ENCODE data around the gene TINCR.

Gene TINCR

DNA sequence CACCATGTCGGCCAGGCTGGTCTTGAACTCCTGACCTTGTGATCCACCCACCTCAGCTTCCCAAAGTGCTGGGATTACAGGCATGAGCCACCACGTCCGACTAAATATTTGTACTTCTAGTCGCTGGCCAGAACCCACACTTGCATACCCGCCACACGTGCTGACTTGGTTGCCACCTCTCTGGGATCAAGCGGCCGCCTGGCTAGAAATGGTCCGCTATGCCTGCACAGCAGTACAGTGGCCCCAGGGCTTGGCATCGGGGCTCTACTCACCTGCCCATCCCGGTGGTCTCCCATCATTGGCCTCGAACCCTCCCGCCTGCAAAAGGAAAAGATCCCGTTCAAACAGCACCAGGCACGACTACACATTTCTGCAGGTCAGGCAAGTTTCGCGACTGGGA lies 23.7 kb upstream of the TINCR start:
- Histone ChIP-seq H3K36me3 (ENCODE audit: insufficient read depth, low read length) (peaks cover 98% of the 10 kb centered on the region), H3K9me2 (ENCODE audit: low read depth, low read length) (no peaks in the 10 kb centered on the region), H3K4me2 (ENCODE audit: low read length) (no peak overlapping the region), H2AFZ (ENCODE audit: low read length) (no peak overlapping the region), H4K20me1 (ENCODE audit: insufficient read depth, low read length) (no peaks in the 10 kb centered on the region), H3K27ac (ENCODE audit: low read depth, low read length, poor library complexity, severe bottlenecking) (no peak overlapping the region), H3K27me3 (ENCODE audit: insufficient read depth, low read length) (no peaks in the 10 kb centered on the region), H3K9me3 (ENCODE audit: low read length) (no peaks in the 10 kb centered on the region), H3K4me1 (ENCODE audit: insufficient read depth, low read length, severe bottlenecking) (no peaks in the 10 kb centered on the region), H3K4me3 (ENCODE audit: low read depth, low read length, poor library complexity, severe bottlenecking) (no peak overlapping the region), H3K79me2 (ENCODE audit: insufficient read depth, low read length) (no peaks in the 10 kb centered on the region), H3F3A (ENCODE audit: insufficient read depth, low read length) (no peaks in the 10 kb centered on the region), H3K9ac (ENCODE audit: low read length) (no peak overlapping the region)
- TF ChIP-seq, protein P1, sequence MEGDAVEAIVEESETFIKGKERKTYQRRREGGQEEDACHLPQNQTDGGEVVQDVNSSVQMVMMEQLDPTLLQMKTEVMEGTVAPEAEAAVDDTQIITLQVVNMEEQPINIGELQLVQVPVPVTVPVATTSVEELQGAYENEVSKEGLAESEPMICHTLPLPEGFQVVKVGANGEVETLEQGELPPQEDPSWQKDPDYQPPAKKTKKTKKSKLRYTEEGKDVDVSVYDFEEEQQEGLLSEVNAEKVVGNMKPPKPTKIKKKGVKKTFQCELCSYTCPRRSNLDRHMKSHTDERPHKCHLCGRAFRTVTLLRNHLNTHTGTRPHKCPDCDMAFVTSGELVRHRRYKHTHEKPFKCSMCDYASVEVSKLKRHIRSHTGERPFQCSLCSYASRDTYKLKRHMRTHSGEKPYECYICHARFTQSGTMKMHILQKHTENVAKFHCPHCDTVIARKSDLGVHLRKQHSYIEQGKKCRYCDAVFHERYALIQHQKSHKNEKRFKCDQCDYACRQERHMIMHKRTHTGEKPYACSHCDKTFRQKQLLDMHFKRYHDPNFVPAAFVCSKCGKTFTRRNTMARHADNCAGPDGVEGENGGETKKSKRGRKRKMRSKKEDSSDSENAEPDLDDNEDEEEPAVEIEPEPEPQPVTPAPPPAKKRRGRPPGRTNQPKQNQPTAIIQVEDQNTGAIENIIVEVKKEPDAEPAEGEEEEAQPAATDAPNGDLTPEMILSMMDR (IDR thresholded peaks at IDR 0.05; ENCODE audit: low read length): no peak
- no peak for TF ChIP-seq EZH2 (IDR thresholded peaks at IDR 0.05; ENCODE audit: borderline replicate concordance, low read length)

DNA sequence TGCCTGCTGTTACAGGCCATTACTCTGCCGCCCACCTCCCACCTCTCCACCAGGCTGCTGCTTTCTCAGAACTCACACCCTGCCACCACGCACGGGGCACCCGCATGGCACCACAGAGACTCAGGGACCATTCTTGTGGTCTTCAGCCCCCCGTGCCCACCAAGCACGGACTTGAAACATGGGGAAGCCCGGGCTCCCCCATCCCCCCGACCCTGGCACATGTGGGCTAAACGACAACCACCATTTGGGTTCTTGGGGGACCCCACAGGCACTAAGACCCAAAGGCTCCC lies 23.1 kb upstream of the TINCR start:
- no peak overlapping the region for H2AFZ ChIP-seq (ENCODE audit: low read length)
- H3F3A ChIP-seq (ENCODE audit: insufficient read depth, low read length): no peaks in the 10 kb centered on the region
- H4K20me1 ChIP-seq (ENCODE audit: insufficient read depth, low read length): no peaks in the 10 kb centered on the region
- H3K4me3 ChIP-seq (ENCODE audit: low read depth, low read length, poor library complexity, severe bottlenecking): no peak overlapping the region
- no peaks in the 10 kb centered on the region for H3K27me3 ChIP-seq (ENCODE audit: insufficient read depth, low read length)
- H3K27ac ChIP-seq (ENCODE audit: low read depth, low read length, poor library complexity, severe bottlenecking): no peak overlapping the region
- H3K4me1 ChIP-seq (ENCODE audit: insufficient read depth, low read length, severe bottlenecking): no peaks in the 10 kb centered on the region
- no peaks in the 10 kb centered on the region for H3K79me2 ChIP-seq (ENCODE audit: insufficient read depth, low read length)
- H3K4me2 ChIP-seq (ENCODE audit: low read length): no peak overlapping the region
- TF ChIP-seq, protein P1 (IDR thresholded peaks at IDR 0.05; ENCODE audit: low read length): no peak
- no peak for TF ChIP-seq EZH2 (IDR thresholded peaks at IDR 0.05; ENCODE audit: borderline replicate concordance, low read length)
- peaks cover 97% of the 10 kb centered on the region for H3K36me3 ChIP-seq (ENCODE audit: insufficient read depth, low read length)
- no peaks in the 10 kb centered on the region for H3K9me3 ChIP-seq (ENCODE audit: low read length)
- H3K9ac ChIP-seq (ENCODE audit: low read length): no peak overlapping the region
- H3K9me2 ChIP-seq (ENCODE audit: low read depth, low read length): no peaks in the 10 kb centered on the region

DNA sequence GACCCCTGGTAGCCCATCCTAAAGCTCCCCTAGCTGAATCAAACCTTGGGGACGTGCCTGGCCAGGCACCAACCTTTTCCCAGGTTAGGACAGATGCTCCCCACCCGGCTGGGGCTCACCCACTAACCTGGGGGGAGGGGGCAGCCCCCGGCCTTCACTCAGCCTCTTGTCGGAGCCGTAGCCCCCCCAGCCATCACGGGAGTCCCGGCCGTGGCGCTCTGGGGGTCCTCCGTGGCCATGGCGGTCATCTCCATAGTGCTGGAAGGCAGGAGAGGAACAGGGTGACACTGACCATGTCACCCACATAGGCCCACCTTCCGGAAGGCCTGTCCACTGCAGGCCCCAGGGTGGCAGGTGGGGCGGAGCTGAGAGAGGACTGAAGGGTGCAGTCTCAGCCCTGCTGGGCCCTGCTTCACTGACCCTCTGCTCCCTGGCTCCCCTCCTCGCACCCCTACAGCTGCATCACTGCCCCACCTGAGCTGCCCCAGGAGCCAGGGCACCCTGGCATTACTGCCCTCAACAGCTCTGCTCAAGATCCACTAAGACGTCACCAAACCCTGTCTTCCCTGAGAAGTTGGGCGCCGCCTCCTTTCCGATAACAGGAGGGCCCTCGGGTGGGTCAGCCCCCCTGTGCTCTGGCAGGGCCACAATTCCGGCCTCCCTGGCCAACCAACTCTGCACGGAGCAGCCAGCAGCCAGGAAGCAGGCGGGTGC lies 22.6 kb upstream of the TINCR start:
- H3K4me3 ChIP-seq (ENCODE audit: low read depth, low read length, poor library complexity, severe bottlenecking): no peak overlapping the region
- H3F3A ChIP-seq (ENCODE audit: insufficient read depth, low read length): no peaks in the 10 kb centered on the region
- H3K9ac ChIP-seq (ENCODE audit: low read length): no peak overlapping the region
- no peak overlapping the region for H3K4me2 ChIP-seq (ENCODE audit: low read length)
- H2AFZ ChIP-seq (ENCODE audit: low read length): no peak overlapping the region
- H3K9me2 ChIP-seq (ENCODE audit: low read depth, low read length): no peaks in the 10 kb centered on the region
- H3K36me3 ChIP-seq (ENCODE audit: insufficient read depth, low read length): peaks cover 93% of the 10 kb centered on the region
- no peak for TF ChIP-seq EZH2 (IDR thresholded peaks at IDR 0.05; ENCODE audit: borderline replicate concordance, low read length)
- TF ChIP-seq, protein P1 (IDR thresholded peaks at IDR 0.05; ENCODE audit: low read length): no peak
- no peaks in the 10 kb centered on the region for H3K79me2 ChIP-seq (ENCODE audit: insufficient read depth, low read length)
- no peaks in the 10 kb centered on the region for H3K4me1 ChIP-seq (ENCODE audit: insufficient read depth, low read length, severe bottlenecking)
- H4K20me1 ChIP-seq (ENCODE audit: insufficient read depth, low read length): no peaks in the 10 kb centered on the region
- no peaks in the 10 kb centered on the region for H3K27me3 ChIP-seq (ENCODE audit: insufficient read depth, low read length)
- H3K27ac ChIP-seq (ENCODE audit: low read depth, low read length, poor library complexity, severe bottlenecking): no peak overlapping the region
- H3K9me3 ChIP-seq (ENCODE audit: low read length): no peaks in the 10 kb centered on the region

All from OCI-LY1 (cell line).